Measurements from ENCODE around the gene MOB3B.

GRCh38 chr9:27534658-27535209 is 5.1 kb upstream of the MOB3B start:
- TF ChIP-seq TCF12 (IDR thresholded peaks at IDR 0.05) (no peak), CTCF (IDR thresholded peaks at IDR 0.05) (no peak), FOSL2 (IDR thresholded peaks at IDR 0.05; ENCODE audit: borderline replicate concordance, low read depth) (no peak), JUND (IDR thresholded peaks at IDR 0.05) (no peak), REST (IDR thresholded peaks at IDR 0.05; ENCODE audit: low read depth, low read length) (no peak), RFX5 (IDR thresholded peaks at IDR 0.05; ENCODE audit: low read length) (no peak), ELF1 (IDR thresholded peaks at IDR 0.05) (no peak), CHD2 (IDR thresholded peaks at IDR 0.05; ENCODE audit: low read length, partially characterized antibody) (no peak), RCOR1 (IDR thresholded peaks at IDR 0.05; ENCODE audit: low read length) (no peak), MAX (IDR thresholded peaks at IDR 0.05; ENCODE audit: low read depth) (no peak), GABPA (IDR thresholded peaks at IDR 0.05; ENCODE audit: low read depth) (no peak)
